Stimulated activated CD4-positive, alpha-beta T cell treated with anti-CD3 and anti-CD28 coated beads, Interleukin-1b, Interleukin-23, amount 100 ng/mL, for 1 hour (primary cell): Measurements from ENCODE around the gene CNGB1.
"Not testable (repeated sequence)": the region's sequence is repeated elsewhere in the genome, so short reads cannot be mapped to it uniquely, and the experiment has no call there.

Experiments used
- DNase-seq, 2 donors: peaks; one replicate each; pipeline ENCODE4 v3.0.0-alpha.2; 2020; ENCODE audit warnings: low read depth in 2 of 2

Gene CNGB1

GRCh38 chr16:57886427-57886826, 84.5 kb downstream of the CNGB1 start:
- no peak for DNase-seq

DNA sequence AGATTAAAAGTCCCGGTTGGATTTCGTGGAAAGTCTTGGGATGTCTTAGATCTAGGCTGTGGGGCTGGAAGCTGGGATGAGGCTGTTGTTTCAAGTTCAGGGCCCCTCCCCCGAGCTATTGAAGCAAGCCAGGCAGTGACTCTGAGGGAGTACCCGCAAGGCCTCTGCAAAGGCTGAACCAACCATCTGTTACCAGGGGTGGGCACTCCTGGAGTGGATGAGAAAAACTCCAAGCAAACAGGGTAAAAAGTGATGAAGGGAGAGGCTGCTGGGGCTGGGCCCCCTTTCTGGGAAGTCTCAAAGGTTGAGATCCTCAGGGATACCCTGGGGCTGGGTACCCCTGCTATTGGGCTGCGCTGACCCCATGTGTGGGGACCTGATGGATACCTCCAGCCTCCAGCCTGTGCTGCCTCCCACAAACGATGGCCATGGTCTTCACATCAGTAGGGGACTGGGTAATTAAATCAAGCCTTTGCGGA, 86.2 kb downstream of the CNGB1 start:
- no peak for DNase-seq

GRCh38 chr16:57883953-57884654, 86.8 kb downstream of the CNGB1 start:
- DNase-seq: no peak

- no peak for DNase-seq
These were observed 87.4 kb downstream of the CNGB1 start for GRCh38 chr16:57883480-57883879.

DNA sequence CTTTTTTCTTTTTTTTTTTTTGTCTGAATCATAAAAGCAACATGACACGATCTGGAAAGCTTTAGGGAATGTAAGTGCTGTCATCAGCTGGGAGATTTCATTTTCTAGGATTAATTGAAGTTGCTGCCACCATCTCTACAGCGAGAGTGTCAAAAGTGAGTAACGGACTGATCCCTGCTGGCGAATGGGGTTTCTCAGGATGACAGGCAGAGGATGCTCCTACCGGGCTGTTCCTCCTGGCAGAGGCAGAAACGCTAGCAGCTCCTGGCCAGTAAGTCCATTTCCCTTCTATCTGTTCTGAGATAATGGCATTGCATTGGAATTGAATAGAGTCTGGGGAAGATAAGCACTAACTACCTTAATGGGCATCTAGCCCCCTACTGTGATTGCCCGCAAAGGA, 88.1 kb downstream of the CNGB1 start:
- DNase-seq: no peak

- no peak for DNase-seq
These were observed 88.7 kb downstream of the CNGB1 start for GRCh38 chr16:57882206-57882605.

DNA sequence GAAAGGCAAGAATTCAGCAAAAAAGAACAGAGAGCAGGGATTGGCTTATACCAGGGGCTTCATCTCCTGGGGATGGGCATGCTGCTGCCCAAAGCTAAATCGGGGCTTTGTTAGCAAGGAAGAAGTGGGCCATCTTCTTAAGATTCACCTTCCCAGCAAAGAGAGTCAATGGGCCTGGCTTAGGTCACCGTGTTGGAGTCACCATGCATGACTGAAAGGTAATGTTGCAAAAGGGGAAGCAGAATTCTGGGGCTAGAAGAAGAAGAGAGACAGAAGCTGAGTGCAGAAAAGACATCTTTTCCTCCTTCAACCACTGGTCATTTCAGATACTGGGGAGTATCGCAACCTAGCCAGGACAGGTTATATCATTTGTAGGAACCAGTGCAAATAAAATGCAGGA, 92.3 kb downstream of the CNGB1 start:
- no peak for DNase-seq

GRCh38 chr16:57876210-57876609, 94.7 kb downstream of the CNGB1 start:
- no peak for DNase-seq

- DNase-seq: no peak
These were observed 95.6 kb downstream of the CNGB1 start for GRCh38 chr16:57875347-57875746.

GRCh38 chr16:57873218-57873617, 97.7 kb downstream of the CNGB1 start:
- no peak for DNase-seq

GRCh38 chr16:57872764-57873163, 98.2 kb downstream of the CNGB1 start:
- not testable (repeated sequence) for DNase-seq

DNA sequence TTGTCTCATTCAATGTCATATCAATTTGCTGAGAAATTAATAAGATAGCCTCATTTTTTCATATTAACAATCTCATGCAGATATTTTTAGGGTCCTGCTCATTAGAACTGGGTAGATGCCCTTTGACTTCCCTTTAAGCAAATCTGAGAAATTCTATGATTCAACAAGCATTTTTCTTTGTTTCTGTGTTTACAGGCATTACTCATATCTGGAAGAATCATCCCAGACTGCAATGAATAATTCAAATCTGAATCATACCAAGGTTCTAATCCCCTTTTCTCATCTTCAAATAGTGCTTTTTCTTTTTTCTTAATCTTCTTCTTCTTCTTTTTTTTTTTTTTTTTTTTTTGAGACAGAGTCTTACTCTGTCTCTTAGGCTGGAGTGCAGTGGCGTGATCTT, 99.5 kb downstream of the CNGB1 start:
- DNase-seq: no peak

DNA sequence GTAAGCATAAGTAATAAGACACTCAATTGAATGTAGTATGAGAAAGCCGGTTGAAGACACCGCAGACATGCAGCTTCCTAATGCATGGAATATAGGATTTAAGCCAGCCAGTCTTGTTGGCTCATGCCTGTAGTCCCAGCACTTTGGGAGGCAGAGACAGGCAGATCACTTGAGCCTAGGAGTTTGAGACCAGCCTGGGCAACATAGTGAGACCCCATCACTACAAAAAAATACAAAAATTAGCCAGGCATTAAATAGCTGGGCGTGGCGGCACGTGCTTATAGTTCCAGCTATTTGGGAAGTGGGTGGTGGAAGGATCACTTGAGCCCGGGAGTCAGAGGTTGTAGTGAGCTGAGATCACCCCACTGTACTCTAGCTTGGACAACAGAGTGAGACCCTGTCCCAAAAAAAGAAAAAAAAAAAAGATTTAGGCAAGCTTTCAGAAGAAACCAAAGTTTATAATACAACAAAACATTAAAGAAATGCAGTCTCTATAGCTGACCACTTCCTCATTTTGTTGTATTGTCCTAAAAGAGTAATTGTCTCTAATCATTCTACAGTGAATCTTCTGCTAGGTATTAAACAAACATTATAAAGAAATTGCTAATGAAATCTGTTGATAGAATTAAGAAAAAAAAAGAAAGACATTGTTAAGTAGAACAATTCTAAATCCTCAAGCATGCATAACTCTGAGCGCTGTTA, 100.0 kb downstream of the CNGB1 start:
- DNase-seq: no peak

DNA sequence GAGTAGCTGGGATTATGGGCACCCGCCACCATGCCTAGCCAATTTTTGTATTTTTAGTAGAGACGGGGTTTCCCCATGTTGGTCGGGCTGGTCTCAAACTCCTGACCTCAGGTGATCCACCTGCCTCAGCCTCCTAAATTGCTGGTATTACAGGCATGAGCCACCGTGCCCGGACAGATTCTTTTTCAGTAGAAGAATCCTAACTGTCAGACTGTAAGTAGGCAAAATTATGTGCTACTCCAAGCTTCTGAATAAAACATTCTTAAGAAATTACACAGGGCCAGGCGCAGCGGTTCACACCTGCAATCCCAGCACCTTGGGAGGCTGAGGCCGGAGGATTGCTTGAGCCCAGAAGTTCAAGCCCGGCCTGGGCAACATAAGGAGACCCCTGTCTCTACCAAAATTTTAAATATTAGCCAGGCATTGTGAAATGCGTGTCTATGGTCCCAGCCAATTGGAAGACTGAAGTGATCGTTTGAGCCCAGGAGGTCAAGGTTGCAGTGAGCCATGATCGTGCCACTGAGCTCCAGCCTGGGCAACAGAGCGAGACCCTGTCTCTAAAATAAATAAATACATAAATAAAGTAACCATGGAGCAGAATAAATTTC, 101.9 kb downstream of the CNGB1 start:
- no peak for DNase-seq

DNA sequence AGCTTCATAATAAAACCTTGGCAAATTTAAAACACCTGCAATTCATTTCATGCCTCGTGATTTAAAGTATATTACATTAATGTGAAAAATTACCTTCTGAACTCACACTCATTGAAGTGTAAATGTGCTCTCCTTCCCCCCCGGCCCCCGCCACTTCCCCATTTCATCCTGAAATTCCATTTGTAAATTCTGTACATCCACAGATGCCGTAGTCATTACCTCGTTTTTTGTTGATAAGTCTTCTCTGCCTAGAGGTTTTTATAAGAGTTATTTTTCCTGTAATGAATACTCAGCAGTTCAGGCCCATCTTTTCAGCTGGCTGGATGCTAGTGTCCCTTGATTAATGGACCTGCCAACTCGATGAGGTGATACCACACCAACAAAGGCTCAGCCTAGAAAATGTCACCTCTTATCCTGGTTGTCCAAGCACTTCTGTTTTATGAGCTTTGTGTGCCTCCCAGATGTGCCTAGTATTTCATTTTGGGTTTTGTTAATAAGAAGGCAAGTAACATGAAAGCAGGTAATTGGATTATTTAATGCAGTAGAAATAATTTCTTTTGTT, 103.8 kb downstream of the CNGB1 start:
- DNase-seq: no peak

- no peak for DNase-seq
These were observed 104.4 kb downstream of the CNGB1 start for GRCh38 chr16:57866529-57866918.

- DNase-seq: no peak
These were observed 105.0 kb downstream of the CNGB1 start for GRCh38 chr16:57865746-57866528.

GRCh38 chr16:57863434-57864160, 107.3 kb downstream of the CNGB1 start:
- DNase-seq: no peak

DNA sequence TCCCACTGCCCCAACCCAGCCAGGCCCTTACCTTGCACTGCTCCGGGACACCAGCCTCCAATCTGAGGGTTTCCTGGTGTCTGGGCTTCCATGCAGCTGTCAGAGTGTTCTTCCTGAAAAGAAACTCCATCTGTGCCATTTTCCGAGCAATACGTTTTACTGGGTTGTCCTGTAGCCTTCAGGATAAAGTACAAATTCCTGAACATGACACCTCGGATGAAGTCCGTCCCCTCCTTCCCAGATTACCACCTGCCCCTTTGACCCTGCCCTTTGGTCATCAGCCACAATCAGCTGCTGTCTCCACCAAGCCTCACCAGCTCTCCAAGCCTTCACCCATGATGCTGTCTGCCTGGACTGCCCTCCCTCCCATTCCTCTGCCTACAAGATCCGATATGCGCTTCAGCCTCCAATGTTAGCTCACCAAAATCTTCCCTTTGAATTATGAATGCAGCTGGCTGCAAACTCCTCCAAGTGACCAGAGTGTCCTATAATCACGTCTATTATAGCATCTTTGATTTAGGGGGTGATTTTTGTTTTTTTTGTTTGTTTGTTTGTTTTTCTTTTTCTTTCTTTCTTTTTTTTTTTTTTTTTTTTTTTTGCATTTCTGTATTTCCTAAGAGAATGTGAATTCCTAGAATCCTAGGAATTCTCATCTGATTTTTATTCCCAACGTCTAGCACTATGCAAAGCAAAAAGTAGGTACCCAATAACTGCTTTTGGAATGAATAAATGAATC, 108.1 kb downstream of the CNGB1 start:
- DNase-seq: no peak

DNA sequence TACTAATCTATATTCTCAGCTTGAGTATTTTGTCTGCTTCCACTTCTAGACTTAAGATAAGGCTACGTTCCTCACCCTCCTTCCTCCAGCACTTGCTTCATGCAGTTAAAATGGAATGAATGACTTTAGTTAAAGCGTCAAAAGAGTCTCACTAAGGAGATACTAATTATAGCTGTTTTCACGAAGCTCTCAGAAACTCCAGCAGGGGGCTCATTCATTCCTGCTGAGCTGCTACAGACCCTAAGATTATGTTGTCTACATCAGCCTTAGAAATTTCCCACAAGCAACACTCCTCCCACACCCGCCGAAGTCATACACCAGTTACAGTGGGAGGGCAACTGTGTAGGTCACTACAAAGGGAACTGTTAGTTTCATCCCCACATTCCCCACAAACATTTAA, 111.6 kb downstream of the CNGB1 start:
- no peak for DNase-seq

GRCh38 chr16:57858635-57859034, 112.3 kb downstream of the CNGB1 start:
- DNase-seq: no peak
